ENCODE results near the gene ZNF398.

GRCh38 chr7:149225106-149225505, 77.9 kb downstream of the ZNF398 start:
- TF ChIP-seq CTCF (IDR thresholded peaks at IDR 0.05): no peak
- TF ChIP-seq POLR2AphosphoS5 (IDR thresholded peaks at IDR 0.05): no peak

Data from sigmoid colon (tissue), 4 donors.